SH-SY5Y (cell line): ENCODE results near the gene ARSA.

Experiments
- GATA2 ChIP-seq: IDR thresholded peaks from 2 replicates; pipeline ENCODE4 v1.6.1; 2011; ENCODE audit warnings: mild to moderate bottlenecking, low read depth, low read length
- GATA3 ChIP-seq: IDR thresholded peaks from 2 replicates; pipeline ENCODE4 v1.6.1; 2011; ENCODE audit warnings: low read depth, mild to moderate bottlenecking, low read length, moderate library complexity

The ARSA gene

DNA sequence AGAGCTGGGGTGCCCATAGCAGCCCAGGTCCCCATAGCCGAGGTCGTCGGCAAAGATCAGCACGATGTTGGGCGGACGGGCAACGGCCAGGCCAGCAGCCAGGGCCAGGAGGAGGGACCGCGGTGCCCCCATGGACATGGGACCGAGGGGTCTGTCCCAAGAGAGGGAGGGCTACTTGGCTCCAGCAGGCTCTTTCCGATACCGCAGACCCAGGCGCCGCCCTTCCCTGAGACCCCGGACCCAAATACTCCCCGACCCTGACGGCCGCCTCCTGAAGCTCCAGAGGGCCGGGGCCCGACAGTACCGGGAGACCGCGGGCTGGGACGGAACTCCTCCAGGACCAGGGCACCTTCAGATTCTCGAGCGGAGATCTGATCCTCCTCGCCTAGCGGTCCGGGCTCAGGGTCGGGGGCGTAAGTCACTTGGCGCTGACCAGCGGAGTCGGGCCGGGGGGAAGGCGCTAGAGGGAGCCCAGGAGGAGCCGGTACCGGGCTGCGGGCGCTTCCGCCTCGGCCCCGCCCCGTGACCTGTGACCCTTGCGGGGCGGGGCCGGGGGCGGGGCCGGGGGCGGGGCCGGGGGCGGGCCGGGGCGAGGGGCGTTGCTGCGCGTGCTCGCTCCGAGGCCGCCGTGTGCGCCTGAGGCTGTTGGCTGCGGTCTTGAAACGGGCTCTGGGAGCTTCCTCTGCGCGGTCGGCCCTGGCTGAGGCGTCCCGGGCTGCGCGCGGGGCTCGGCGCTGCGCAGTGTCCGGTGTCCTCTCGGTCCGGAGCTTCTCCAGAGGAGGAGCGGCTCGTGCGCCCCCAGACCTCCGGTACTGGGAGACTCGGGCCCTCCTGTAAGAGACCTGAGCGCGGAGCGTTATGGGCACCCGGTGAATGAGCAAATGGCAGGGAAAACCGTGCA lies at the start of gene ARSA:
Gene ARSA (minus strand): TSS at position 511 of the 901 bp plus-strand sequence. CDS start 373 bp downstream, at position 138.
- TF ChIP-seq GATA2 (no peak), GATA3 (no peak)

DNA sequence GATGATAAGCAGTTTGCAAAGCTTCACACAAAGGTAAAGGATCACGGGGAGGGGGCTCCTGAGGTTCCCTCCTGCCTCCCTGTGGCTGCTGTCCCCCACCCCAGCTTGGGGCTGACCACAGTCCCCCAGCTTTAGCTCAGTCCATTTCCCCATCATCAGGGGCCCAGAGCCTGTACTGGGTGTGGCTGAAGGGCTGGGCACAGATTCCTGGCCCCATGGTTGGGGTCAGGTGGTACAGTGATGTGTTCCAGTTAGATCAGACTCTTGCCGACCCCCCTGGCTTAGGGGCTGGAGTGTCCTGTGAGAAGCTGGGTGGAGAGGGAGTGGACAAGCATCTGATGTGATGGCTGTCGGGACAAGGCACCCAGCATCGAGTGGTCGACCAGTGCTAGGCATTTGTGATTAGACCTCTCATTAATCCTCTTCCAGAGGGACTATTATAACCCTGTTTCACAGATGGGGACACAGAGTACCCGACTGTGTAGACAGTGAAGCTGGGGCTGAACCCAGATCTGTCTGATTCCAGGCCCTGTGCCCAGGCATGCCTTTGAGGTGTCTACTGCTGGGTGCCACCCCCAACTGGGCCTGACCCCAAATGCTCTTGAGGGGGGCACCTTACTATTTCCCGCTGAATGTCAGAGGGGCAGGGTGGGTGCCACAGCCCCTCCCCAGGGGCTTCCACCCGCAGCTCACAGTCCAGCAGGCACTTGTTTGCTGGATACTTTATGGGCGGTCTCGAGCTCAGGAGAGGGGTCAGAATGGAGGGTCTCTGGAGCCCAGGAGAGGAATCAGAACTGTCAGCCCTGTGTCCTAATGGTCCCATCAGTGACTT lies 48.9 kb upstream of the ARSA start:
- TF ChIP-seq GATA3 (no peak), GATA2 (no peak)

DNA sequence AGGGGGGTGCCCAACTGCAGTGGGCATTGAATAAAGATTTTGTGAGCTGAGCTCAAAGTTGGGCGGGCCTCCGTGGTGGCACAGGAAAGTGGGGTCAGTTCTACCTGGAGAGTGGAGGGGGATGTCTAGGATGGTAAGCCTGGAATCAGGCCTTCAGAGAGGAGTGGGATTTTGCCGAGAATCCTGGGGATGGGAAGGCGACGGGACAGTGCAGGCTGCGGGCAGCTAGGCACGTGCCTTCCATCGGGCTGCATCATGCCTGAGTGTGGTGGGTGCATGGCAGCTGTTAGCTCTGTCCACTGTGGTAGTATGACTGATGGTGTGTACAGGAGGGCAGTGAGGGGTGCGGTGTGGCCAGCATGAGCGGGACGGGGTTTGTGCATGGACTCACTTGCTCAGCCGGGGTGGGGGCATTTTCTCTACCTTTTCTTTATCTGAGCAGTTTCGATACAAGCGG lies 48.3 kb upstream of the ARSA start:
- TF ChIP-seq GATA2 (no peak), GATA3 (no peak)

DNA sequence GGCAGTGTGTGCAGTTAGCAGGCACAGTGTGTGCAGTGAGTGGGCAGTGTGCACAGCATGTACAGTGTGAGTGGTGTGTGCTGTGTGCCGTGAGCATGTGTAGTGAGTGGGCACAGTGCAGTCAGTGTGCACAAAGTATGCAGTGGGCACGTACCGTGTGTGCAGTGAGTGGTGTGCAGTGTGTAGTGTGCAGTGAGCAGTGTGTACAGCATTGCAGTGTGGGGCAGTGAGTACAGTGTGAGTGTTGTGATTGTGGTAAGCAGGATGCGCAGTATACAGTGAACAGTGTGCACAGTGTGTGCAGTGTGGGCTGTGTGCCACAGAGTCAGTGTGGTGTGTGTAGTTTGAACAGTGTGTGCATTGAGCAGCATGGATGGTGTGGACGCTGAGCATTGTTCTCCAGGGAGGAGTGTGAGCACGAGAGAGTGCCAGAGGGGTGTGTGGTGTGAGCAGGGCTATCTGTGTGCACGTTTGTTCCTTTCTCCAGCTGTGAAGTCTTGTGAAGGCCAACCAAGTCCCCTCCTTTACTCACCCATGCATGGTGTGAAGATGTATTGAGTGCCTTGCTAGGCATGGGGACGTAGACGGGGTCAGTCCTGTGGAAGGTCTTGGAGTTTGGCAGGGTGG lies 47.7 kb upstream of the ARSA start:
- TF ChIP-seq GATA3 (no peak), GATA2 (no peak)

DNA sequence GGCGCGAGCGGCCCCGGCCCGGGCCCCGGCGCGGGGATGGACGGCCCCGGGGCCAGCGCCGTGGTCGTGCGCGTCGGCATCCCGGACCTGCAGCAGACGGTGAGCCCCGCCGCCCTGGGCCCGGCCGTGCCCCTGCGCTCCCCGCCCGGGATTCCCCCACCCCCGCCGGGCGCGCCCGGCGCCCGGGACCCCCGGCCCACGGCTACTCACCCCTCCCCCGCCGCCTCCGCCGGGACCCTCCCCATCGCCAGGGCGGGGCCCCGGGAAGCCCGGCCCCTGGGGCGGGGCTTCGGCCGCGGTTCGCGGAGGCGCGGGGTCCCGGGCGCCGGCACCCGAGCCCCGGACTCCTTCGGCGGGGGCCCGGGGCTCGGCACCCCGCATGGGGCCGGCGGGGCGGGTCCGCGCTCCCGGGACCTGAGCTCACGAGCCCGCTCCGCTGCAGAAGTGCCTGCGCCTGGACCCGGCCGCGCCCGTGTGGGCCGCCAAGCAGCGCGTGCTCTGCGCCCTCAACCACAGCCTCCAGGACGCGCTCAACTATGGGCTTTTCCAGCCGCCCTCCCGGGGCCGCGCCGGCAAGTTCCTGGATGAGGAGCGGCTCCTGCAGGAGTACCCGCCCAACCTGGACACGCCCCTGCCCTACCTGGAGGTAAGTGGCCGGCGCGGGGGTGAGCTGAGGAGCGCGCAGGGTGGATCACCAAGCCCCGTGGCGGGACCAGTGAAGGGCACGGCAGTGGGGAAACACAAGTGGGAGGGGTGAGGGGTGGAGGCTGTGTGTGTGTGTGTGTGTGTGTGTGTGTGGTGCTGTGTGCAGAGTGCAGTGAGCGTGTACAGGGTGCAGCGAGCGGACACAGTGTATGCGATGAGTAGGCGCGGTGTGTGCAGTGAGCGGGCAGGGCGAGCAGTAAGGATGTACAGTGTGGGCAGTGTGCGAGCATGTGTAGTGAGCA lies 46.9 kb upstream of the ARSA start:
- TF ChIP-seq GATA2 = no peak
- no peak for TF ChIP-seq GATA3

DNA sequence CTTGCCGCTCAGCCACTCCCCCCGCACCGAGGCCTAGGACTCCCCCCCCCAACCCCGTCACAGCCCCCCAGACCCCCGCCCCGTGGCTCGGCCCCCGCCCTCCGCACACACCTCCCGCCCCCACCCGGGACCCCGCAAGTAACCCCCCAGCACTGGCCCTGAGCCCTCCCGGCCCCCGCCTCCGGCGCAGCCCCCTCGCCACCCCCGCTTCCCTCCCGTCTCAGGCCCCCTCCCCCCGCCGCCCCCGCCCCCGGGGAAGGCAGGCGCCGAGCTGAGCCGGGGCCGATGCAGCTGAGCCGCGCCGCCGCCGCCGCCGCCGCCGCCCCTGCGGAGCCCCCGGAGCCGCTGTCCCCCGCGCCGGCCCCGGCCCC lies 46.2 kb upstream of the ARSA start:
- no peak for TF ChIP-seq GATA3
- no peak for TF ChIP-seq GATA2

DNA sequence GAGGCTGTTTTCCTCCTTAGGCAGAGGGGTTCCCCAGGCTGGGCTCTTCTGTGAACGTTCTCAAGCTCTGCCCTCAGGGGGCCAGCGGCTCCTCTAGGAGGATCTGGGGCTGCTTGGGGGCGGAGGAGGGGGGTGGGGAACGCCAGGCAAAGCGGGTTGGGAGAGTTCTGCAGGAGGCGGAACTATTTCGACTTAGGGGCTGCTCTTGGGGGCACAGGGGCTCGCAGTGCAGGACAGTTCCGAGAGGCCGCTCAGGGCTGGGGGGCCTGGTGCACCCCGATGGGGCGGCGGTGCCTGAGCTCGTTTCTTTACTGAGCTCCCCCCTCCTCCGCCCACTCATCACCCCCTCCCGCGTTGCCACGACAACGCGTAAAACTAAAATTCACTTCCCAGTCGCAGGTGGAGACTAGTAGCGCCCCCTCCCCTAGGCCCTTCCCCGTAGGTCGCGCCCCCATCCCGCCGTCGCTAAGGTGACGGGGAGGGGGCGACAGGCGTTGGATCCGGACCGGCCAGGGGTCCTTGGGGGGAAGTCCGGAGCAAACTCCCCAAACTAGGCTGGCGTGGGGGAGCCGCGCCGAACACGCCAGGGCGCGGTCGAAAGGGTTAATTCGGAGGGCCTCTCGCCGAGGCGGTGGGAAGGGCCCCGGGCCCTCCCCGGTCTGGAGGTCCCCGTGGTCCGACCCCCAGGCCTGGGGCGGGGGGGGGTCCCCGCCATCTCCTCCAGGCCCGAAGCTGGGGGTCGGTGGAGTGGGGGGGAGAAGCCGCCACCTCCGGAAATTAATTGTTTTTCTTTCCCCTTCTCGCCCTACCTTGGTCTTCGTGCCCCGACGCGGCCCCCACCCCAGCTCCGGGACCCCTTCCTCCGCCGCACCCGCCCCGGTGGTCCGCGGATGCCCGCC lies 45.5 kb upstream of the ARSA start:
- TF ChIP-seq GATA3 (no peak), GATA2 (no peak)

DNA sequence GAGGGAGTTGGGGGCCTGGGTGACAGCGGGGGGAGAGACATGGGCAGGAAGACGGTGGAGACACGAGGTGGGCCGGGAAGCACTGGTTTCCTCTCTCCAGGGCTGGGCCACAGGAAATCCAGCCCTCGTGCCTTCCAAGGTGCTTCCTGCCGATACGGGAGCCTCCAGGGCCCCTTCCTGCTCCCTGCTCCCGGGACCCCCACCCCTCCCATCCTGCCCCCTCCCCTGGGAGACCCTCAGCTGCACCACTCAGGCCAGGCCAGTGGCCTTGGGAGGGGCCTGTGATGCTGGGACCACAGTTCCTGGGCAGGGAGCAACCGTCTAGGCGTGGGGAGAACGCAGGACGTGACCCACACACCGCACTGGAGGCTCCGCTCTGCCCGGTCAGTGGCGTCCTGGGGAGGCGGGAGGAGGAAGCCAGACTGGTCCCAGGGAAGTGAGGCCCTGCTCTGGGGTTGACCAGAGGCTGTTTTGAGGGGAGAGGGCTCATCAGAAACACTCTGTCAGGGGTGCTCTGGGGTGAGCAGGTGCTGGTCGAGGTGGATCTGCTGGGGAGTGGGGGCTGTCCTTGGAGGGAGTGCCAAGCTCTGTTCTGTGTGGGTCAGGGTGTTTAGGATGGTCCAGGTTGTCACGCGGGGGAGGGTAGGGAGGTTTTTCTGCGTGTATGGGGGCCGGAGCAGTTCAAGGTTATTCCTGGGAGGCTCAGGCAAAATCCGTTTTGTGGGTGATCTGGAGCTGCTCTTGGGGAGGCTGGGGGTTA lies 44.7 kb upstream of the ARSA start, which contains the start of gene SHANK3:
Gene SHANK3 (plus strand): TSS at position 353 of the 760 bp plus-strand sequence.
- TF ChIP-seq GATA3 = no peak
- no peak for TF ChIP-seq GATA2

DNA sequence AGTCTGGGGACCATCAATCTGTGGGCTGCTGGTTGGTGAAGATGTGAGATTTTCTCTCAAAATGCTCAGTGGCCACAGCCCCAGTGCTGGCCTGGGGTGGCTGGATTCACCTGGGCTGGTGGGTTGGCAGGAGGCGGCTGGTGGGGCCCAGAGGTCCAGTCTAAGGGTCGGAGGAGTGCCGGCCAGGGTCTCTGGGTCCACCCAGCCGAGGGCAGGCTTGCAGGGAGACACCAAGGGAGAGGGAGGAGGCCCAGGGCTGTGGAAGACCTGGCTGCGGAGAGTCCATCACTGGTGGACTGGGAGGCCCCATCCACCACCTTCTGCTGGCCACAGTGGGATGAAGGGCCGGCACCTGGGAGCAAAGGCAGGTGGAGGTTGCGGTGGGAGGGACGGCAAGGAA lies 44.1 kb upstream of the ARSA start:
- TF ChIP-seq GATA3 (no peak), GATA2 (no peak)

DNA sequence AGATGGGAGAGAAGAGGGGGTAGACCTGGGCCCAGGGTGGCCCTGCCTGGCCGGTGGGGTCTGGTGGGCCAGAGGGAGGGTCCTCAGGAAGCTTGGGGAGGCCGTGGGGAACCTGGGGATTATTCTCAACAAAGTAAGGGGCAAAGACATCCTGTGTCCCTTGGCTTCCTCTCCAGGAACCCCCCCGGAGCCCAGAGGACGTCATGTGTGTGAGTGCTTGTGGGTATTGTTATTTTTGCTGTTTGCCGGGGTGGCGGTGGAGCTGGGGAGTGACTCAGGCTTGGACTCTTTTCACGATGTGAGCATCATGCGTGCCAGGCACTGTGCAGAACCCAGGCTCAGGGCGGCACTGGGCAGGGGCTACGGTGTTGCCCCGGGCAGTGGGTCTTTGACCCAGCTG lies 43.7 kb upstream of the ARSA start:
- TF ChIP-seq GATA2 = no peak
- no peak for TF ChIP-seq GATA3

DNA sequence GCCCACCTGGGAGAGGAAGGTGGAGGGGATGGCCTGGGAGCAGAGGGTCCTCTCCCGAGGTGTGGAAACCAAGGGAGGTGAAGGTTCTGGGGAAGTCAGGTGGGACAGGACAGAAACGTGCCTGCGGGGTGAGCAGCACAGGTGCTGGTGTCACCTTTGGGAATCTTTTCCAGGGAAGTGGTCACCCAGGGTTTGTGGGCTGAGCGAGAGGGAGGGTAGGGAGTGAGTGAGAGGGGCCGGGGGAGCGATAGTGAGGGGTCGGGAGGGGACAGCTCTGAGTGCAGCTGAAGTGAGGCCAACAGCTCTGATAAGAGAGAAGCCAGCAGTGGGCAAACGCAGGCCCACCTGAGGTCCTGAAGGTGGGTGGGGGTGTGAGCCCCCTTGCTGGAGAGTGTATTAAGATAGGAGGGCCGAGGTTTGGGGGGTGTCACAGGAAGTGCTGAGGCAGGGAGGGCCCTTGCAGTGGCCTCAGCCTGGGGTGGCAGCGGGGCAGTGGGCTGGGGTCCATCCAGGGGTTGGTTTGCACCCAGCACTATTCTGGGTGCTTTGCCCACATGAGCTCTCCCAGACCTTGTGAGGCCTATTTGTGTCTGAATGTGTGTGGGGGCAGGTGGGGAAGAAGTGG lies 43.1 kb upstream of the ARSA start:
- TF ChIP-seq GATA3 = no peak
- TF ChIP-seq GATA2 = no peak
